ENCODE measurements around the gene CERT1. TPM values are rescaled to one million over a fixed set of nuclear protein-coding genes. Genes with fewer than 3 reads are reported as not detected.
"Not testable (repeated sequence)": the region's sequence is repeated elsewhere in the genome, so short reads cannot be mapped to it uniquely, and the experiment has no call there.

The CERT1 gene
- total RNA-seq, 1 donor from 2014 or later, result 34.3 TPM

DNA sequence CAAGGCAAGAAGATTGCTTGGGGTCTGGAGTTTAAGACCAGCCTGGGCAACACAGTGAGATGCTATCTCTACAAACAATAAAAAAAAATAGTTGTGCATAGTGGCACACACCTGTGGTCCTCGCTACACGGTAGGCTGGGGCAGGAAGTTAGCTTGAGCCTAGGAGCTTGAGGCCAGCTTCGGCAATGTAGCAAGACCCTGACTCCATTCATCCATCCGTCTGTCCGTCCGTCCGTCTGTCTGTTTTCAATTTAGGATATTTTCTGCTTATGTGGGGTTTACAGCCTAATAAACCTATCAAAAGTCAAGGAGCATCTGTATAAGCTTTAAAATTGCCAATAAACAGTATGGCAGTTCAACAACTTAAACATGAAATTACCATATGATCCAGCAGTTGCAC is 154.7 kb downstream of the CERT1 start:
- intact Hi-C loops (cut with micrococcal nuclease), result no loop called here

DNA sequence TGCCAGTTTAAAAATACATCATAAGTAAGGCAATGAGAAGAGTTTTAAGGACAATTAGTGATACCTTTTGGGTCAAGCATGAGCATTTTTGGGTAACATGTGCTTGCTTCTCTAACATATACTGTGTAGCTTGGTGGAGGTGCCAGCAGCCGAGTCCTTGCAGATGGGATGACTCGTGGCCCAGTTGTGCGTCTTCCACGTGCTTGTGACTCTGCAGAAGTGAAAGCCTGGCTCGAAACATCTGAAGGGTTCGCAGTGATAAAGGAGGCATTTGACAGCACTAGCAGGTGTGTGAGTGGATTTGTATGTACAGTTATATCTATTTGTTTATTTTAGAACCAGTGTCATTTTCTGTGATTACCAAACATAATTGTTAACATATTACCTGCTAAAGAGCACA is 156.2 kb downstream of the CERT1 start:
- intact Hi-C loops (cut with micrococcal nuclease), result no loop called here

DNA sequence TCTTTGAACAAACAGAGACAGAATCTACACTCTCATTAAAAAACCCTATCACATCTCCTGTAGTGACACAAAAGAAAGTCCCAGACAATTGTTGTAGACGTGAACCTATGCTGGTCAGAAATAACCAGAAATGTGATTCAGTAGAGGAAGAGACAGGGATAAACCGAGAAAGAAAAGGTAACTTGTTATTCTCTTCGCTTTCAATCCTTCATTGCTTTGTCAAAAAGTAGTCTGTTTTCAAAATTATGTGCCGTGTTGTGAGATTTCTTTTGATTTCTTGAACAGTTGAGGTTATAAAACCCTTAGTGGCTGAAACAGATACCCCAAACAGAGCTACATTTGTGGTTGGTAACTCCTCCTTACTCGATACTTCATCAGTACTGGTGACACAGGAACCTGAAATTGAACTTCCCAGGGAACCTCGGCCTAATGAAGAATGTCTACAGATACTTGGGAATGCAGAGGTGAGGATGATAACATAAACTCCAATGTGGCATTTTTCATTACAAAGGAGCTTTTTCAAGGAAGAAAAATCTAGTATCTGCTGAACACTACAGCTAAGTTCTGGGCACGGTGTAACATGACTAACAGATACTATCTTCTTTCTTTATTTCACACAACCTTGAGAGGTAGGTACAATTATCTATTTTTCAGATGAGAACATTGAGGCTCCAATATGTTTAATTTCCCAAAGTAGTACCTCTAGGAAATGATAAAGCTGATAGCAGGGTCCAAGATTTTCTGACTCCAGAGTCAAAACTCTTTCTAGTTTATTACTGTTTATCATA is 160.1 kb downstream of the CERT1 start:
- intact Hi-C loops (cut with micrococcal nuclease), result no loop called here

DNA sequence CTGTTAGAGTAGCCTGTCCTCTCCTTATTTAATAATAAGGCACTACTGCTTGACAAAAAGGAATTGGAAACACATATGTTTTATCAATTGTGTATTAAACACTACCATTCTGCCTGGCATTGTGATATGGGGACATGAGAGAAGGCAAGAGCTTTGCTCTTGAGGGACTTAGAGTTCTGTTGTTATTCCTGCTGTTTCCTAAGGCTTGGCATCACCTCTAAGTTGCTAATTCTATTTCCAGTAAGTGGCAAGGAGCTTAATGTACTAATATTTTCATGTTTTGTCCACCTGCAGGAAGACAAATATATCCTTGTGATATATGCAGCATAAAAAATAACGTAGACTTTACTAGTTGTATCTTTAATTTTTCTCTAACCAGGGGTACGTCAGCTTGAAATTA is 161.8 kb downstream of the CERT1 start:
- intact Hi-C loops (cut with micrococcal nuclease), result no loop called here

DNA sequence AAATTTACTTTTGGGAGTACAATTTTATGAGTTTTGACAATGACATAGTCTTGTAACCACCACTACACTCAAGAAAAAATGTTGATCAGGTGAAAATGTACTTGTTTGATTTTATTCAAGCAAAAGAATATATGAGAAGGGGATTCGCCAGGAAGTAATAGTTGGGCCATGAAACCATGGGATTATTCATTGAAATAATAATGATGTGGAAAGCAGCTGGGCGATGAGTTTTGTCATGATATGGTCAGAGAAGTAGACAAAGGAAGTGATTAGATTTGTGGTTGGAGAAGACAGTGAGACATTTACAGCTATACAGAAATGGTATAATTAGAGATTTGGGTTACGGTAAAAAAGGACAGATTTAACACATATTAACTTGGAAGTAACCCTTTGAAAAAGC is 163.2 kb downstream of the CERT1 start:
- intact Hi-C loops (cut with micrococcal nuclease), result no loop called here

DNA sequence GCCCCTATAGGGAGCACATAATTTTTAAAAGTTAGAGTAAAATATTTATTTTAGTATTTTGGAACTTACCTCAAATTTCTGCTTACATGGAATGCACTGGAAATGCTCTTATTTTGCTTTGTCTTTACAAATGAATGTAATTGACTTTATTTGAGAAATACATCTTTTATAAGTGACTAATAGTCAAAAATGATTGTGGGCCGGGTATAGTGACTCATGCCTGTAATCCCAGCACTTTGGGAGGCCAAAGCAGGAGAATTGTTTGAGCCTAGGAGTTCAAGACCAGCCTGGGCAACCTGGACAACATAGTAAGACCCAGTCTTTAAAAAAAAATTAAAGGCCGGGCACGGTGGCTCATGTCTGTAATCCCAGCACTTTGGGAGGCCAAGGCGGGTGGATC is 168.6 kb downstream of the CERT1 start:
- intact Hi-C loops (cut with micrococcal nuclease), result no loop called here

DNA sequence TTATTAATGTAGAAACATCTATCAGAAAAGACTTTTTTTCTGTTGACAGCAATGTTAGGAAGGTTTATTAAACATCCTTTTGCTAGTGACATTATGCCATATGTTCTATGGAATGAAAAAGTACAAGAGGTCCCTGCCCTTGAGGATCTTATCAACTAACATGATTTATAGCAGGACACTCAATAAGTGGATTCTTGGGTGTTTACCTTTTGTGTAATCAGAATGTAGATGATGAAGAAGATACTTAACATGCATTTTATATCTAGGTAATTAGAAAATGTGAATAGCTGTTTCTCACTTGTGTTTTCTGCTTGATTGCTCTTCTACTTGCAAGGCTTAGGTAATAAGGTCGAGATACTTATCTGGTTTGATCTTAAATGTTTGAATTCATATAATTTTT is 169.5 kb downstream of the CERT1 start:
- intact Hi-C loops (cut with micrococcal nuclease), result no loop called here

DNA sequence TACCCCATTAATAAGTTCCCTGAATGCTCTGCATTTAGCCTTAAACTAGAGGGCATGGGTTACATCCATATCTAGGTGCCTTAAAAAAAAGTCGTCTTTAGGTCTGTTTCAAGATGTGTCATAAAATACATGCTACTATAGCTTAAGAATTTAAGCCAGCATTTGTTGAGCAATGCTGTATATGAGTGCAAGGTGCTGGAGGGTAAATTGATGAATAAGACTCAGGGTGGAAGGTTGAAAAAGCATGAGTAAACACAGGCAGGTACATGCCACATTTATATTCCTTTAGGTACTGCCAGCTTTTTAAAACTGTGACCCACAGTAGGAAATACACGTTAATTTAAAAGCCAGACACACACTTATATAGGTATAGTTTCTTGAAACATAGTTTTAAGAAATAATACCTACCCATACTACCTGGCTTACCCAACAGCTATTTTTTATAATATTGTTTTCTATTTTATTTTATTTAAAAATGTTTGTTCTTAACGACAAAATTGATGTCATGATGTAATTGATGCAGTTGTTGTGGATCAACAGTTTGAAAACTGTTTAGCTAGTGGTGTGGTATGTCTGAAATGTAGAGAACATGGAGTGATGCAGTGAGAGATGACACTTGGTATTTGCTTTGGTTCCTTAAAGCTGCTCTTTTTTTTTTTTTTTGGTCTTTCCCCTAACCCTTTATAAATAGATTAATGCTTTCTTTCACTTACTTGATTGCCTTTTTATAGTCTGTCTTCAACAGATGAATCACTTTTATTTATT is 170.5 kb downstream of the CERT1 start:
- intact Hi-C loops (cut with micrococcal nuclease), result no loop called here

DNA sequence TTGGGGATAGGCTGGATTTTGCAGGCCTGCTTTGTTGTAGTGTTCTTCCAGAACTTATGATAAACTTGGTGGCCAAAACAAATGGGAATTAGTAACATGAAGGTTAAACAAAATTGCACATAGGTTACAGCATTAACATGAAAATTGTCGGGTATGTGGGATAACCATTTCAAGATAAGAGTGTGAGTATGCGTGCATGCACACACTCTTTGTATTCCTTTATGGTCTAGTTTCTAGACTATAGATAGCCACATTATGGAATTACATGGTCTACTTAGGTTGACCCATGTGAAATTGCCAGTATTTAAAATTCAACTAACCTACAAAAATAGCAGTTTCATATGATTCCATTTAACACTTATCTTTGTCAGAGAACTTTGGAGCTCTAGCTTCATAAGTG is 173.0 kb downstream of the CERT1 start:
- intact Hi-C loops (cut with micrococcal nuclease), result loop anchor here (5.0 kb wide), 3 partner anchors 329 to 651 kb away; partner anchors contain the start of genes GFM2, HEXB and NSA2

DNA sequence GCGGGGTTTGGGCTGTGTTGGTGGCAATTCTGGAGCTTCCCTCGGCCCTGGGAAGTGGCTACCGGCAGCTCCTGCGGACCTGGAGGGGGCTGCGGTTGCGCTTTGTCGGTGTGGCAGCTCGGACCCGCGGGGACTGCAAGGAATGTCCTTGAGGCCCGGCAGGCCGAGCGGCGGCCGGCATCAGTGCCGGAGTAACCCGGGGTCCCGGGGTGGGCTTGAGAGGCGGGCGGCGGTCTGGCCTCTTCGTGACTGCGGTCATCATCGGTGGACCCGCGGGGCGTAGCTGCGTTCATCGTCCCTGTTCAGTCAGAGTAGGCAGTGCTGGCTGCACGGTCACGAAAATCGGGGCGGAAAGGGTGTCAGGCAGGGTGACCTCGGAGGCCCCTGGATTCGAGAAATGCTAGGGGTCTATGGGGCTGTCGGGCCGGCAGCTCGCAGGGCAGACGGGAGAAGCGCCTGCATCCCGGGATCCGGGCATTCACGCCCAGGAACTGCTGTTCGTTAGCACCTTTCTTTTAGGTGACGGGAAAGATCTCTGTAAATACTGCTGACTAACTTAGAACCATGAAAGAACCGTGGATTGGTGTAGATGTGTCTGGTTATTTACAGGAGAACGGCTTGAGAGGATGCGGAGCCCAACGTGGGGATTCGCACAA is 173.9 kb downstream of the CERT1 start:
- intact Hi-C loops (cut with micrococcal nuclease), result loop anchor here (1.0 to 5.0 kb wide), 8 partner anchors 174 to 1065 kb away; partner anchors contain the start of genes CERT1, GCNT4, GFM2 and HEXB

DNA sequence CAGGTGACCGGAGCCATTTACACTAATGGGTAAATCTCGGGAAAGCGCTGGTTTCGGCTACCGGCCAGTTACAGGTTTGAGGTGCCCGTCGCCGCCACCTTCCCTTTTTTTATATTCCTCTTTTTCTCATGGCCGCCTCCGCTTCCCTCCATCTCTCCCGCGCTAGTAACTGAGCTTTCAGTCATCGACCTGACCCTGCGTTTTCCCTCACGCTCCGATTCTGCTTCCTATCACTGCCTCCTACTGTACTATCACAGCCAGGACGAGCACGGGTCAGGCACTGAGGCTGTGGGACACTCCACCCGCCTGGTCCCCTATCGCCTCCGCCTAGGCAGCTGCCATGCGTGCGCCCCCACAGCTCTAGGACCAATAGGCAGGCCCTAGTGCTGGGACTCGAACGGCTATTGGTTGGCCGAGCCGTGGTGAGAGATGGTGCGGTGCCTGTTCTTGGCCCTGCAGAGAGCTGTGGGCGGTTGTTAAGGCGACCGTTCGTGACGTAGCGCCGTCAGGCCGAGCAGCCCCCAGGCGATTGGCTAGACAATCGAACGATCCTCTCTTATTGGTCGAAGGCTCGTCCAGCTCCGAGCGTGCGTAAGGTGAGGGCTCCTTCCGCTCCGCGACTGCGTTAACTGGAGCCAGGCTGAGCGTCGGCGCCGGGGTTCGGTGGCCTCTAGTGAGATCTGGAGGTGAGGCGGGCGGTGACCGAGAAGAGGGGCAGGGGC is 174.7 kb downstream of the CERT1 start, which contains the start of gene HMGCR:
Gene HMGCR, plus strand, starts transcription at position 606 of the 722 bp plus-strand sequence. CDS start 5,386 bp downstream, outside the sequence.
- intact Hi-C loops (cut with micrococcal nuclease), result loop anchor here (1.0 to 5.0 kb wide), 9 partner anchors 99 to 1066 kb away; partner anchors contain the start of genes CERT1, GCNT4, GFM2 and HEXB

DNA sequence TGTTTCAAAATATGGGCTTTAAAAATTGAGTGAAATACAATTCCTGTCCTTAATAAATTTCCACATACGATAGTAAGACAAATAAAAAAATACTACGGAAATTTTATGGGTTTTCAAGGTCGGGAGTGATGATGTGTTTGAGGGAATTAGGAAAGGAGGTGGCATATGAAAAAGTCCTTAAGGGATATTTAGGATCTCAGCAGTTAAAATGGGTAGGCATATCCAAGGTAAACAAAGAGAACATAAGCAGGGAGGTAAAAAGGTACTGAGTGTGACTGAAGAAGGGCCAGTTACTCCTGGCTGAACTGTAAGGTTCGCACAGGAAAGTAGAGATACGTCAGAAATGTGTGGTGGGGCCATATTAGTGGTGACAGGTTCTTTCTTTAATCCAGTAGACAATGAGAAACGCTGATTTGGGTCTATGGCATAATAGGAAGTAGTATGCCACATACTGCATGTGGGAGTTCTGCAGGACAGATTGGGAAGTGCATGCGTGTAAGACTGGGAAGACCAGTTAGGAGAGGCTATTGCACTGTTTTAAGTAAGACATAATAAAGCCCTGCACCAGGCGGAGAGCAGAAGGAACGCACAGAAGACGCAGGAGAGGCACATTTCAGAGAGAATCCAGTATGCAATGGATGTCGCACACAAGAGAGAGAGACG is 175.3 kb downstream of the CERT1 start:
- intact Hi-C loops (cut with micrococcal nuclease), result loop anchor here (1.0 to 5.0 kb wide), 7 partner anchors 99 to 1067 kb away; partner anchors contain the start of genes GCNT4, GFM2, HEXB and IQGAP2

DNA sequence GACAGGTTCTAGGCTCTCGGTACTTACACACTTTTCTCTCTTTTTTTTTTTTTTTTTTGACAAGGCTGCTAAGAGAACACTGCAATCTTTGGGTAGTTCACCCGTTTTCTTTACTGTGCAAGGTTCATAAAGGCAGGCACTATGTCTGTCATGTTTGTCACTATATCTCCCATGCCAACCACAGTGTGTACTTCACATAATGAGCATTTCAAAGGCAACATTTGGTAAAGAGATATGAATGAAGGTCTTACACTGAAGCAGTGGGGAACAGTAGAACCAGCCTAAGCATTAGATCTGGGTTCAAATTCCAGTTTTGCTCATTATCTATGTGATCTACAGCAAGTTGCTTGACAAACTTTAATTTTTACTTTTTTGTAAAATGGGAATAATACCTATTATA is 175.9 kb downstream of the CERT1 start:
- intact Hi-C loops (cut with micrococcal nuclease), result loop anchor here (5.0 kb wide), 3 partner anchors 332 to 648 kb away; partner anchors contain the start of genes GFM2, HEXB and NSA2

DNA sequence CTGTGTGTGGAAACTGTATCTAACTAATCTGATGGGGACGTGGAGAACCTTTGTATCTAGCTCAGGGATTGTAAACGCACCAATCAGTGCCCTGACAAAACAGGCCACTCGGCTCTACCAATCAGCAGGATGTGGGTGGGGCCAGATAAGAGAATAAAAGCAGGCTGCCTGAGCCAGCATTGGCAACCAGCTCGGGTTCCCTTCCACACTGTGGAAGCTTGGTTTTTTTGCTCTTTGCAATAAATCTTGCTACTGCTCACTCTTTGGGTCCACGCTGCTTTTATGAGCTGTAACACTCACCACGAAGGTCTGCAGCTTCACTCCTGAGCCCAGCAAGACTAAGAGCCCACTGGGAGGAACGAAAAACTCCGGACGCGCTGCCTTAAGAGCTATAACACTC is 177.0 kb downstream of the CERT1 start:
- intact Hi-C loops (cut with micrococcal nuclease), result not testable (repeated sequence)

DNA sequence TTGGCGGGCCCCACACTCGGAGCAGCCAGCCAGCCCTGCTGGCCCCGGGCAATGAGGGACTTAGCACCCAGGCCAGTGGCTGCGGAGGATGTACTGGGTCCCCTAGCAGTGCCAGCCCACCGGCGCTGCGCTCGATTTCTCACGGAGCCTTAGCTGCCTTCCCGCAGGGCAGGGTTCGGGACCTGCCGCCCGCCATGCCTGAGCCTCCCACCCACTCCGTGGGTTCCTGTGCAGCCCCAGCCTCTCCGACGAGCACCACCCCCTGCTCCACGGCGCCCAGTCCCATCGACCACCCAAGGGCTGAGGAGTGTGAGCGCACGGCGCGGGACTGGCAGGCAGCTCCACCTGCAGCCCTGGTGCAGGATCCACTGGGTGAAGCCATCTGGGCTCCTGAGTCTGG is 177.7 kb downstream of the CERT1 start:
- intact Hi-C loops (cut with micrococcal nuclease), result not testable (repeated sequence)

DNA sequence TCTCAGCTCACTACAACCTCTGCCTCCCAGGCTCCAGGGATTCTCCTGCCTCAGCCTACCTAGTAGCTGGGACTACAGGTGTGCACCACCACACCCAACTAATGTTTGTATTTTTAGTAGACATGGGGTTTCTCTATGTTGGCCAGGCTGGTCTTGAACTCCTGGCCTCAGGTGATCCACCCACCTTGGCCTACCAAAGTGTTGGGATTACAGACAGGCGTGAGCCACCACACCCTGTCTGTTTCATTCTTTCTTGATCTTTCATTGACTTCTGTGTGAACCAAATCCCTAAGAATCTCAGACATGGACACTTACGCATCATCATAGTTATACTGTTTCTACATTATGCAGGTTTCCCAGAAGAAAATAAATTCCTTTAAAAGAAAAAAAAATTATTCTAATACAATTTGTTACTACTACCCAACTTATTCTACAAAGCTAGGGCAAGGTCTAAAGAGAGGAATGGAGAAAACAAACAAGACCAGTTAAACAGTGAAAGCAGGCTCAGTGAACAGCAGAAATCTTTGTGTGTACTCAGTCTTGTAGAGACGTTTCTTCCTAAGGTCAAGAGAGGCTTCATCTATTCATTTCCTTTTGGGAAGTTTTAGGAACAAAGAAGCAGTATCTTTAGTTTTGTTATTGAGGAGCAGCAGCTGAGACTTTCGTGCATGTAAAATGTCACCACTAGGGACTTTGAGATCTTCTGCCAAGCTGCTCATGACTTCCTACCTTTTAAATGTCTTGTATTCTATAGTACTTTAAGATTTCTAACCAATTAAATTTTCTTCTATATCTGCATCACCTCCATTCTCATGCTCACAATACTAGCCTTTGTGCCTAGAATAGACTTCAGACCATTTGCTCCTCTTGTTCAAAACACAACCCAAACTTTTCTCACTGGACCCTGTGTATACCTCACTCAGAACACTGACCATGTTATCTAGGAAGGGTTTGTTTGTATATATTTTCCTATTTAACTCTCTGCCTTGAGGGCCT is 180.0 kb downstream of the CERT1 start:
- intact Hi-C loops (cut with micrococcal nuclease), result no loop called here

DNA sequence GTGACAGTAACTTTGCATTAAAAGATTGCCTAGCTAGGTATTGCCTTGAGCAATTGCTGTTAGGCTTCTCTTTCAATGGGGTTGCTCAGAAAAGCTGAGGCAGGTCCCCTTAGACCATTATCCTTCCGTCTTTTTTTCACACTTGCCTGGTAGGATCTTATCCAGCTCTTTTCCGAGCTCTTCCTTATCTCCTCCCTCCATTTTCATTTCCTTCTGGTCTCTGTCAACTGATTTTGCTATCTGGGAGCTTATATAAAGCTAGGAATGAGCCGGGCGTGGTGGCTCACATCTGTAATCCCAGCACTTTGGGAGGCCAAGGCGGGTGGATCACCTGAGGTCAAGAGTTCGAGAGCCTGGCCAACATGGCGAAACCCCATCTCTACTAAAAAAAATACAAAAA is 181.0 kb downstream of the CERT1 start:
- intact Hi-C loops (cut with micrococcal nuclease), result no loop called here
